Measurements from ENCODE around the gene PPFIA1. TPM values are rescaled to one million over a fixed set of nuclear protein-coding genes. Genes with fewer than 3 reads are reported as not detected.
A peak's percentile ranks its signal among the peaks of the same experiment; 100 is the strongest.

Gene PPFIA1
- total RNA-seq, 1 donor from 2014 or later: 52.3 TPM

DNA sequence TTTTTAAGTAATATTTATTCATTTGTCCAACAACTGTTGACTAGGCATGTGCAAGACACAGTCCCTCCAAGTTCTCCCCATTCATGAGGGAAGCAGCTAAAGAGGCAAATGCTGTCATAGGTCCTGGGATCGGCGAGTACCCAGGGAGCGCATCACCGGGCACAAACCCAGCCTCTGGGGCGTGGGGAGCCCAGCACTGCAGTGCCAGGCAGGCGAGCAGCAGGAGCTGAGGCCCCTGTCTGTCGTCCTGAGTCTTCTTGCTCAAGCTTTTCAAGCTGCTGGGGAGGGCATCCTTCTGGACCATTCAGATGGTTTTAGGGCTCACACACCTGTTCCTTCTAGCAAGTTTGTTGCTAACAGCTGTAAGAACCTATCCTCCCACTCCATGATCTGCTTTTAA lies 62.1 kb downstream of the PPFIA1 start:
- no peak for DNase-seq (ENCODE audit: low spot score)
- H3K9me3 Mint-ChIP-seq (ENCODE audit: unreplicated experiment): no peaks in the 10 kb centered on the region
- no peak overlapping the region for H3K4me3 Mint-ChIP-seq (ENCODE audit: unreplicated experiment)
- H3K4me1 Mint-ChIP-seq (ENCODE audit: unreplicated experiment): no peaks in the 10 kb centered on the region
- H3K27ac Mint-ChIP-seq (ENCODE audit: unreplicated experiment): no peak overlapping the region
- TF ChIP-seq, protein P1, sequence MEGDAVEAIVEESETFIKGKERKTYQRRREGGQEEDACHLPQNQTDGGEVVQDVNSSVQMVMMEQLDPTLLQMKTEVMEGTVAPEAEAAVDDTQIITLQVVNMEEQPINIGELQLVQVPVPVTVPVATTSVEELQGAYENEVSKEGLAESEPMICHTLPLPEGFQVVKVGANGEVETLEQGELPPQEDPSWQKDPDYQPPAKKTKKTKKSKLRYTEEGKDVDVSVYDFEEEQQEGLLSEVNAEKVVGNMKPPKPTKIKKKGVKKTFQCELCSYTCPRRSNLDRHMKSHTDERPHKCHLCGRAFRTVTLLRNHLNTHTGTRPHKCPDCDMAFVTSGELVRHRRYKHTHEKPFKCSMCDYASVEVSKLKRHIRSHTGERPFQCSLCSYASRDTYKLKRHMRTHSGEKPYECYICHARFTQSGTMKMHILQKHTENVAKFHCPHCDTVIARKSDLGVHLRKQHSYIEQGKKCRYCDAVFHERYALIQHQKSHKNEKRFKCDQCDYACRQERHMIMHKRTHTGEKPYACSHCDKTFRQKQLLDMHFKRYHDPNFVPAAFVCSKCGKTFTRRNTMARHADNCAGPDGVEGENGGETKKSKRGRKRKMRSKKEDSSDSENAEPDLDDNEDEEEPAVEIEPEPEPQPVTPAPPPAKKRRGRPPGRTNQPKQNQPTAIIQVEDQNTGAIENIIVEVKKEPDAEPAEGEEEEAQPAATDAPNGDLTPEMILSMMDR (IDR thresholded peaks at IDR 0.05; ENCODE audit: unreplicated experiment): no peak
- H3K36me3 Mint-ChIP-seq (ENCODE audit: low read depth, unreplicated experiment): peaks cover 40% of the 10 kb centered on the region
- H3K27me3 Mint-ChIP-seq (ENCODE audit: unreplicated experiment): no peaks in the 10 kb centered on the region

DNA sequence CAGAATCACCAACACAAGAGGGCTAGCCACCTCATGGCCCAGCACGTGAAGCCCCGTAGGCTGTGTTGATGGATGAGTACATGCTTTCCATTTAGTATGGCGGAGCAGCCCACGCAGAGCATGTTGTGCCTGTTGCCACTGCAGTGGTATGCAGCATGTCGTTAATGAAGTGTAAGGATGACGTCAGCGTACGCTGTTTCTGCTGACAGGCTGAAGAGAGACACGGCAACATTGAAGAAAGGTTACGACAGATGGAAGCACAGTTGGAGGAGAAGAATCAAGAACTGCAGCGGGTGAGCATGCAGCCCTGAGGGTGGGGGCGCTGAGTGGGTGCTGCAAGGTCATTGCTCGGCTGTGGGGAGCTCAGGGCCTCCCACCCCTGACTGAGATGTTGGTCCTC lies 62.8 kb downstream of the PPFIA1 start:
- Mint-ChIP-seq H3K27me3 (ENCODE audit: unreplicated experiment) (no peaks in the 10 kb centered on the region), H3K9me3 (ENCODE audit: unreplicated experiment) (no peaks in the 10 kb centered on the region), H3K4me1 (ENCODE audit: unreplicated experiment) (no peaks in the 10 kb centered on the region), H3K4me3 (ENCODE audit: unreplicated experiment) (peak overlapping the region; percentile 16), H3K27ac (ENCODE audit: unreplicated experiment) (no peak overlapping the region), H3K36me3 (ENCODE audit: low read depth, unreplicated experiment) (peaks cover 38% of the 10 kb centered on the region)
- DNase-seq (ENCODE audit: low spot score): no peak
- TF ChIP-seq, protein P1 (IDR thresholded peaks at IDR 0.05; ENCODE audit: unreplicated experiment): no peak

DNA sequence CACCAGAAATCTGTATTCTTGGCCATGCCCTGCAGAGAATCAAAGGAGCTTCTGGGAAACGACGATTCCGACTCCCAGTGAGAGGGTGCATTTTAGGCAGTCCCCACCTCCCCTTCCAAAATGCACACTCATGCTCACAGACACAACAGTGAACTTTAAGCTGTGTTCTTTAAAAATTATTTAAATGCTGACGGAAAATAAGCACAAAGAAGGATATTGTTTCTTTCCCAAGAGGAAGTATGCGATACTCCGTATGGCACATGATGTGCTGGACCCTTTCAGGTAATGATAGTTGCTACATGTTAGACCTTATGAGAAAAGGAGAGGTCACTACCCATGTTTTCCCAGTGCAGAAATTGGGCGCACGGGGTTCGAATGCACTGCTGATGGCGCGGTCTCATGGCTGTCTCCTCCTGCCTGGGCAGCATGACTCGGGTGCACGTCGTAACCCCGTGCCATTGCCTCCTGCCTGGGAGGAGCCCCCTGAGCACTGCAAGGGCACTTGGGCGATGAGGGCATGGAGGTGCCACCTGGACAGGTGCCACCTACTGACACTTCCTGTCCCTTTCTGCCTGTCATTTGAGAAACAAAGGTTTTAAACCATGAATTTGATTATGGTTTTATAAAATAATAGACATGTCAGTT lies 64.0 kb downstream of the PPFIA1 start:
- no peaks in the 10 kb centered on the region for H3K27me3 Mint-ChIP-seq (ENCODE audit: unreplicated experiment)
- TF ChIP-seq, protein P1 (IDR thresholded peaks at IDR 0.05; ENCODE audit: unreplicated experiment): no peak
- H3K4me1 Mint-ChIP-seq (ENCODE audit: unreplicated experiment): no peaks in the 10 kb centered on the region
- no peak for DNase-seq (ENCODE audit: low spot score)
- peaks cover 38% of the 10 kb centered on the region for H3K36me3 Mint-ChIP-seq (ENCODE audit: low read depth, unreplicated experiment)
- no peaks in the 10 kb centered on the region for H3K9me3 Mint-ChIP-seq (ENCODE audit: unreplicated experiment)
- H3K27ac Mint-ChIP-seq (ENCODE audit: unreplicated experiment): no peak overlapping the region
- no peak overlapping the region for H3K4me3 Mint-ChIP-seq (ENCODE audit: unreplicated experiment)

DNA sequence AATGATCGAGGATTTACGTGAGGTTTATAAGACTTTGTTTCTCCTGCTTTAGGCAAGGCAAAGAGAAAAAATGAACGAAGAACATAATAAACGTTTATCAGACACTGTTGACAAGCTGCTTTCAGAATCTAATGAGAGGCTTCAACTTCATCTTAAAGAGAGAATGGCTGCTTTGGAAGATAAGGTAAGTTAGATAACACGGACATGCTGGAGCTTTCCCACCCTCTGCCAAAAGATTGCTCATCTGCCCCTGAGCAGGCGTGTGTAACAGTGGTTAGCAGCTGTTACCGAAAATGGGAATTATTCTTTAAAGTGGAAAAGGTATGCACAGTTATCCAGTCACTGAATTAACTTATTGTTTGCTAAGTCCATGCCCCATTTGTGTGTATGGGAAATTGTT lies 65.0 kb downstream of the PPFIA1 start:
- Mint-ChIP-seq H3K36me3 (ENCODE audit: low read depth, unreplicated experiment) (peaks cover 30% of the 10 kb centered on the region), H3K9me3 (ENCODE audit: unreplicated experiment) (no peaks in the 10 kb centered on the region), H3K4me1 (ENCODE audit: unreplicated experiment) (no peaks in the 10 kb centered on the region), H3K27ac (ENCODE audit: unreplicated experiment) (no peak overlapping the region), H3K27me3 (ENCODE audit: unreplicated experiment) (no peaks in the 10 kb centered on the region), H3K4me3 (ENCODE audit: unreplicated experiment) (no peak overlapping the region)
- no peak for DNase-seq (ENCODE audit: low spot score)
- TF ChIP-seq, protein P1 (IDR thresholded peaks at IDR 0.05; ENCODE audit: unreplicated experiment): no peak

DNA sequence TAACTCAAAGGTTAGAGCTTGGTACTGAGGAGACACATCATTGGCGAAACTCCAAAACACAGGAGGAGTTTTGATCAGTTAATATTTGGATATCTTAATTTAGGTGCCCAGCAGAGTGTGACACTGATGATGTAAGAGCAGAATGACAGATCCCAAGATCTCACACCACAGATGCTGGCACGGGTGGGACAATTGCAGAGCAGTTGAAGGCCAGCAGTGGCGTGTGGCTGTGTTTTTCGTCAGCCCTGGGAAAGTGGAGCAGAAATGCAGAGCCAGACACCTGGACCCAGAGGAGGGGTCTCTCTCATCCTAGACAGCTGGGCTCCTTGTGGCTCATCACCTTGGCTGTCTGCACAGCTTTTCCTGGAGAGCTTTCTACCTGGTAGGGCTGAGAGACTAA lies 68.1 kb downstream of the PPFIA1 start:
- Mint-ChIP-seq H3K4me3 (ENCODE audit: unreplicated experiment) (no peak overlapping the region), H3K27ac (ENCODE audit: unreplicated experiment) (no peak overlapping the region), H3K27me3 (ENCODE audit: unreplicated experiment) (peaks cover 5% of the 10 kb centered on the region), H3K36me3 (ENCODE audit: low read depth, unreplicated experiment) (peaks cover 38% of the 10 kb centered on the region), H3K4me1 (ENCODE audit: unreplicated experiment) (no peaks in the 10 kb centered on the region), H3K9me3 (ENCODE audit: unreplicated experiment) (no peaks in the 10 kb centered on the region)
- DNase-seq (ENCODE audit: low spot score): no peak
- TF ChIP-seq, protein P1 (IDR thresholded peaks at IDR 0.05; ENCODE audit: unreplicated experiment): no peak

Data from endothelial cell (in vitro differentiated cells).